Measurements from ENCODE around the gene MC5R.

GRCh38 chr18:13796515-13796914 lies 27.4 kb upstream of the MC5R start:
- TF ChIP-seq CTCF (IDR thresholded peaks at IDR 0.05) (no peak), EP300 (IDR thresholded peaks at IDR 0.05) (no peak), POLR2A (IDR thresholded peaks at IDR 0.05; ENCODE audit: low read depth) (no peak)
